GM18873 (cell line): ENCODE measurements around the gene PARD3B.

Experiments used
- ATAC-seq: cut with Tn5 transposase; IDR thresholded peaks from one replicate; pipeline ENCODE4 v1.9.1; 2021; ENCODE audit warnings: mild to moderate bottlenecking, moderate library complexity, moderate number of reproducible peaks; ENCODE audit not compliant: unreplicated experiment, low FRiP score

PARD3B gene

DNA sequence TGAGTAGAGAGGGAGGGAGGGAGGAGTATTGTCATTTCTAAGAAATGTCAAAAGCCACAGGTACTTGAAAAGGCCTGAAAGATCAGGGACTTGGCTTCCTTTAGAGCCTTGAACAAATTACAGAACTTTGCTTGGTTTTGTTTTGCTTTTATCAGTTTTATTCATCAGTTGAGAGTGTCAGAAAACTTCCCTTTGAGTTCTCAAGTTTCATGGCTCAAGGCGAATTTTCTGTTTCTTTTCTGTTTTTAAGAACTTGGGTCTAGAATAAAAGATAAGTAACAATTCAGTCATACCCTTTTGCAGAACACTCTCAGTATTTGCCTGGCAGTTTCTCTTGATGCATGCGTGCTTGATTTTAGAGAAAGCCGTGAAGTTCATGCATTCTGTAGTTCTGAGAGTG, 531.9 kb downstream of the PARD3B start:
- ATAC-seq: no peak

DNA sequence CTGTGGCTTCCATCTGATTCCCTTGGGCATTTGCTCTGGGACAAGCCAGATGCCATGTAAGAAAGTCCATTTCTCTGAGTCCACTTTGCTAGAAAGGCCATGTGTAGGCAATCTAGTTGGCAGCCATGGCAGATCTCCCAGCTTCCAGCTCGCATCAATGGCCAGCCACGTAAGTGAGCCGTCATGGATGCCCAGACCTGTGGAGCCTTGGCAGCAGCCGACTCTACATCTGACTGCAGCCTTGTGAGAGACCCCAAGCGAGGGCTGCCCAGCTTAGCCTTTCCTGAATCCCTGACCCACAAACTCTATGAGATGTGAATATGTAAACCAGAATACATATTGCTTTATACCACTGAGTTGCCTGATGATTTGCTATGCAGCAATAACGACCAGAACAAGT, 533.5 kb downstream of the PARD3B start:
- no peak for ATAC-seq

GRCh38 chr2:205079173-205079572, 533.9 kb downstream of the PARD3B start:
- ATAC-seq: no peak

GRCh38 chr2:205086662-205087061, 541.4 kb downstream of the PARD3B start:
- no peak for ATAC-seq

DNA sequence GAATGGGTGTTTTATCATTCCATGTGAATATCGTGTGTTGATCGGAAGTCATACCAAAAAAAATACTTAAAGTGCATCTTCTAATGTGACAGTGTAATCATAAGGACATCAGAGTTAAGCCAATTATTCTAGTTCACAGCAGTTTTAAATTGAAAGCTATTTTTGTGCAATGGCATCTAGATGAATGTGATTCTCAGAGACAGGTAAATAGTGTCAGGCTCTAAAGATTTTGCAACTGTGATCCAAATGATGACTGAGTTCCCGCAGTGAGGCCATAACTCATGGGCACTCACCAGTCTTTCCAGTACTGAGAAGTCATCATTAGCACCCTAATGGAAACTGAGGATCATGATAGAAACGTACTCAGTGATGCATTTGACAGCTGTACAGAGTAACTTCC, 542.6 kb downstream of the PARD3B start:
- no peak for ATAC-seq

GRCh38 chr2:205089958-205090357, 544.7 kb downstream of the PARD3B start:
- no peak for ATAC-seq

DNA sequence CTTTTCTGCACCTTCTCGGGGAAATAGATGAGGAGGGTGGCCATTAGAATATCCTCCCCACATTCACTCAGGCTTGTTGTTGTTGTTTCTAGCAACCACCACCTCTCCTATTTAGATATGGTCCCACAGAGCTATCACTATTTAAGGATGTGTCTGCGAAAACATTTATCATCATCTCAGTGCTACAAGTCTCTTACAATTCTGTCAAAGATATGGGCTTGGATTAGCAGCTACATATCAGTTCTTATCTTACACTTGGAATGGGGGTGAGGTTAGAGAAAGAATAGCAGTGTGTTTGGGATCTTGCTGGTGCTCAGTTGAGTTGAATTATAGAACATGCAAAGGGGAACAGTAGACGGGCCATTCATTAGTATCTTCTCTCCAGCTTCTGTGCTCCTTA, 546.1 kb downstream of the PARD3B start:
- ATAC-seq: no peak

GRCh38 chr2:205094031-205094430, 548.8 kb downstream of the PARD3B start:
- ATAC-seq: no peak

DNA sequence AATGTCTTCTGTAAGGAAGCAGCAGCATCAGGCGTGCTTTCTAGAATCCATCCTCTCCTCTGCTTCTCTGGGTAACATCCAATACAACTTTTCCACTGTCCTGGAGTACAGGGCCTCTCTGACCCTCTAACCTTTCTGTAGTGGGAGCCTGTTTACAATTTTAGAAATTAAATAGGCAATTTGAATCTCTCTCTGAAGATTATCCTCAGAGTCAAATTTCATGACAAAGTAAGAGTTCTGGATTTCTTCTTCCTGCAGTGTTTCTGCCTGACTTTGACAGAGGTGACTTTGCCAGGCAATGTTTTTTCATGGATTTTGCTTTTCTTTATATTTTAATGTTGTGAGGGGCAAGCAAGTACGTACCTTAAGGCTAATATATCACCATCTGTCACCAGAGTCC, 558.4 kb downstream of the PARD3B start:
- no peak for ATAC-seq

GRCh38 chr2:205107810-205108209, 562.5 kb downstream of the PARD3B start:
- no peak for ATAC-seq

DNA sequence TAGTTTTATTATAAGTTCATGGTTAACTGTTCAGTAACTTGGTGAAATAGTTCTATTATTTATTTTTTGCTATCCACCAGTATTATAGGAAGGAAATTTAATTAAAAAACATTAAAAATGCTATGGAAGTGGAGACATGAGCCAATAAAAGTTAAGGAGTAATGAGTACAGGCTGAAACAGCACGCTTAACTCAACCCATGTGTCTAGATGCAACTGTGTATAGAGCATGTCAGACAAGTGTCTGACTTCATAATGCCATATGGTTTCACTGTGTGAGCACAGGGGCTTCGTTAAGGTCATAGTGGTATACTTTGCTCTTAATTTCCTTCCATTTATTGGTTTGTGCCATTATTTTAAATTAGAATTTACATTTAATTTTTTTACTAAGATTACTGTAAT, 570.2 kb downstream of the PARD3B start:
- ATAC-seq: no peak

GRCh38 chr2:205117125-205117524, 571.9 kb downstream of the PARD3B start:
- ATAC-seq: no peak

DNA sequence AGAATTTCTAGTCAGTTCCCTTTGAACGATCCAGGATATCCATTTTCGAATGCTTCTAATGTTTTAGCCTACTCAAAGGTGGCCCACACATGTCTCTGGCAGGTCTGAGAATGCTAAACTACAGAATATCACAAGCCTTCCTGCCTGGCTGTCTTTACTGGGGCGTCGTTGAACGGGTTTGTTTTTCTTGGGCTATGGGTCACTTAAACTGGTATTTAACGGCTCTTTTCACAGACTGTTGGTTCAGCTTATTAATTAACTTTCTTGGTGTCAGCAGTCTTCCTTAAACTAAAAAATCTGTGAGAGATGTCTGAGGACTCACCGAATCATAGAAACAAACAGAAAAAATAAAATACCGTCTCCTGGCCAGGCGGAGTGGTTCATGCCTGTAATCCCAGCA, 573.9 kb downstream of the PARD3B start:
- ATAC-seq: no peak

DNA sequence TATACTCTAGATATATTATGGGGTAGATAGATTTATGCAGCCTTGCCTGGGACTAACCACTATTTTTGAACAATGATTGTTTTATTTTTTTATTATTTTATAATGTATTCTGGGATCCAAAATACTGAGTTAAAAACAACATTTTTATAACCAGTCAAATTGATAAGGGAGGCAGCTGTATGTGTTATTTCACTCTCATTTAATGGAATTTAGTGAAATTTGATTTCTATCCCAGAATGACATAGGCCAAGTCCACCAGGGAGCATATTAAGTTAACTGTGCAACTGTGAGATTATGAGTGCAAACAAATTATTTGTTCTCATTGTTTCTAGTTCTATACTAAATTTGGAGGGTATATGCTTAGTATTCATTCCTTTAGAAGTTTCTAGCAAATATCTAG, 583.5 kb downstream of the PARD3B start:
- ATAC-seq: no peak

DNA sequence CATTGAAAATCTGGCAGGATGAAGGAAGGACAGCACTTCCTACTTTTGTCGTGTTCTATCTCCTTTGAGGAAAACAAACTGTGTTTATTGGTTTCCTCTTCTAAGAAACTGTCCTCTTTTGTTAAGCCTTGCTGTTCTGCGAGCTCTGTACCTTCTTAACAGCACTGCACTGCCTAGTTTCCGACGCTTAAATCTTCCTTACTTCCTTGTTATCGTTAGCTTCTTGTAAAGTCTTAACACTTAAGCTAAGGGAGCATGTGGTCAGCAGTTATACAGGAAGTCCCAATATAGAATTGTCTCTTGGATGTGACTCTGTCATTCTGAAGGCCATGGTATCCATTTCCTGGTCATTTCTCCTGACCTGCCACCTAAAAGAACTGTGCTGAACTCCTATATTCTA, 584.3 kb downstream of the PARD3B start:
- ATAC-seq: no peak

DNA sequence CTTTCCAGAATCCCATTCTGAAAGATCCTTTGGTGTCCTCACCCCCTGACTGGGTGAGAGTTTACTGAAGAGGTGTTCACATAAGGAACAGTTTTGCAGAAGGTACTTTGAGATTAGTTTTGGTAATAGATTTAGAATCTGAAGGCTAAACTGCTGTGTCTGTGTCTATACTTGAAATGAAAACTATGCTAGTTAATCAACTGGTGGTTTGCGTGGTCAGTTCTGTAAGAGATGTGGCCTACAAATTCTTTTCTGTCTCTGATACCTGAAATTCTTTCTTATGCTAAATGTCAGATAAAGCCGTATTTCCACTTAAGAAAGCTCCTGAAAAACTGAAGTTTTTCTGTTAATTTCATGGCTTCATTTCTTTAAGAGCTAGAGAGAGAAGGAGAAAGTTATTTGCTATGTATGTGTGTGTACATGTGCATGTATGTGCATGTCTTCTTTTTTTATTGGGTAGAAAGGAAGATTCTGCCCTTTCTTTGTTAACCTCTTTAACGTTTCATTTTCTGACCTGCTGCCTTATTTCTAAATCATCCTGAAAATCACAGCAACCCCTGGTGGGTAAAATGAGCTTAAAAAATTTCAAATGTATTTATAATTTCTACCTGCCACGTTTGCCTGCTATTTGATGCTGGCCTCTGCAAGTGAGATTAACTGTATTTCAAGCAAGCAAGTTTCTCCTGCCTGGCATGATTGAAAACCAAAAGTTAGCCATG, 585.0 kb downstream of the PARD3B start:
- no peak for ATAC-seq

GRCh38 chr2:205133544-205133943, 588.3 kb downstream of the PARD3B start:
- no peak for ATAC-seq

GRCh38 chr2:205138735-205139134, 593.5 kb downstream of the PARD3B start:
- no peak for ATAC-seq

GRCh38 chr2:205139822-205140463, 594.7 kb downstream of the PARD3B start:
- peak; percentile 53 for ATAC-seq

- ATAC-seq: no peak
Observed at GRCh38 chr2:205141381-205141780, 596.1 kb downstream of the PARD3B start.

- ATAC-seq: no peak
Observed at GRCh38 chr2:205145888-205146287, 600.6 kb downstream of the PARD3B start.

DNA sequence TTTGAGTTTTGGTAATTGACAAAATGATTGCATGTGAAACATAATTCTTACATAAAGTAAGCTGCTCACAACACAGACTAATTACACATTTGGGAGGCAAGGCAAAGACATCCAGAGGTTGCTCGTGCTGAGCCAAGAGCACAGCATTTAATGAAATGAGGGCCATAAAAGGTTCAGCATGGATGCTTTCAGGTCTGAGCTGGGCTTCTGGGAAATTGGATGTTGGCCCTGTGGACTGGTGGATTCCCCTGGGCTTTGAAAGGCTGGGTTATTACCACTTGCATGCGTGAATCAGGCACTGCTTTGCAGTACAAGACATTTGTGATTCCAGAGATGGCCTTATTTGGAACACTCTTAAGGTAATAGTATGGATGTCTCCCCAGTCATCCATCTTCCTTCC, 603.5 kb downstream of the PARD3B start:
- no peak for ATAC-seq
